Measurements from ENCODE around the gene VILL. TPM values are rescaled to one million over a fixed set of nuclear protein-coding genes. Genes with fewer than 3 reads are reported as not detected.

The VILL gene
- total RNA-seq, 4 donors from 2014 or later: 3.5 to 7.5 (median 5.2) TPM

- ATAC-seq: no peak
- Histone ChIP-seq H3K27ac (no peak overlapping the region), H3K27me3 (no peaks in the 10 kb centered on the region), H3K9me3 (no peaks in the 10 kb centered on the region), H3K4me1 (peaks cover 0 to 50% (median 15%) of the 10 kb centered on the region in 3 donors), H3K4me3 (no peak overlapping the region), H3K36me3 (peaks cover 0 to 17% of the 10 kb centered on the region in 2 donors)
- 80 to 85% methylated on average over 2 to 4 of the region's 6 CpGs for WGBS, 2 donors (ENCODE audit: low coverage in 1 of 2)
- TF ChIP-seq POLR2AphosphoS5 (IDR thresholded peaks at IDR 0.05) (no peak), POLR2A (IDR thresholded peaks at IDR 0.05) (no peak), EP300 (IDR thresholded peaks at IDR 0.05) (no peak)
- TF ChIP-seq, protein P1, sequence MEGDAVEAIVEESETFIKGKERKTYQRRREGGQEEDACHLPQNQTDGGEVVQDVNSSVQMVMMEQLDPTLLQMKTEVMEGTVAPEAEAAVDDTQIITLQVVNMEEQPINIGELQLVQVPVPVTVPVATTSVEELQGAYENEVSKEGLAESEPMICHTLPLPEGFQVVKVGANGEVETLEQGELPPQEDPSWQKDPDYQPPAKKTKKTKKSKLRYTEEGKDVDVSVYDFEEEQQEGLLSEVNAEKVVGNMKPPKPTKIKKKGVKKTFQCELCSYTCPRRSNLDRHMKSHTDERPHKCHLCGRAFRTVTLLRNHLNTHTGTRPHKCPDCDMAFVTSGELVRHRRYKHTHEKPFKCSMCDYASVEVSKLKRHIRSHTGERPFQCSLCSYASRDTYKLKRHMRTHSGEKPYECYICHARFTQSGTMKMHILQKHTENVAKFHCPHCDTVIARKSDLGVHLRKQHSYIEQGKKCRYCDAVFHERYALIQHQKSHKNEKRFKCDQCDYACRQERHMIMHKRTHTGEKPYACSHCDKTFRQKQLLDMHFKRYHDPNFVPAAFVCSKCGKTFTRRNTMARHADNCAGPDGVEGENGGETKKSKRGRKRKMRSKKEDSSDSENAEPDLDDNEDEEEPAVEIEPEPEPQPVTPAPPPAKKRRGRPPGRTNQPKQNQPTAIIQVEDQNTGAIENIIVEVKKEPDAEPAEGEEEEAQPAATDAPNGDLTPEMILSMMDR (IDR thresholded peaks at IDR 0.05): no peak
These were observed 9.8 kb downstream of the VILL start for GRCh38 chr3:38000242-38000916.

- Histone ChIP-seq H3K27me3 (no peaks in the 10 kb centered on the region), H3K36me3 (peaks cover 0 to 24% of the 10 kb centered on the region in 2 donors), H3K27ac (no peak overlapping the region), H3K4me1 (peaks cover 0 to 48% (median 15%) of the 10 kb centered on the region in 3 donors), H3K4me3 (no peak overlapping the region), H3K9me3 (no peaks in the 10 kb centered on the region)
- TF ChIP-seq POLR2AphosphoS5 (IDR thresholded peaks at IDR 0.05) (no peak), POLR2A (IDR thresholded peaks at IDR 0.05) (no peak), EP300 (IDR thresholded peaks at IDR 0.05) (no peak)
- TF ChIP-seq, protein P1 (IDR thresholded peaks at IDR 0.05): no peak
- WGBS, 2 donors (ENCODE audit: low coverage in 1 of 2): 81% methylated on average over 2 of the region's 6 CpGs; no CpG with 5 or more reads in 1 of the 2 donors
- no peak for ATAC-seq
These were observed 10.4 kb downstream of the VILL start for GRCh38 chr3:38000965-38001455.

DNA sequence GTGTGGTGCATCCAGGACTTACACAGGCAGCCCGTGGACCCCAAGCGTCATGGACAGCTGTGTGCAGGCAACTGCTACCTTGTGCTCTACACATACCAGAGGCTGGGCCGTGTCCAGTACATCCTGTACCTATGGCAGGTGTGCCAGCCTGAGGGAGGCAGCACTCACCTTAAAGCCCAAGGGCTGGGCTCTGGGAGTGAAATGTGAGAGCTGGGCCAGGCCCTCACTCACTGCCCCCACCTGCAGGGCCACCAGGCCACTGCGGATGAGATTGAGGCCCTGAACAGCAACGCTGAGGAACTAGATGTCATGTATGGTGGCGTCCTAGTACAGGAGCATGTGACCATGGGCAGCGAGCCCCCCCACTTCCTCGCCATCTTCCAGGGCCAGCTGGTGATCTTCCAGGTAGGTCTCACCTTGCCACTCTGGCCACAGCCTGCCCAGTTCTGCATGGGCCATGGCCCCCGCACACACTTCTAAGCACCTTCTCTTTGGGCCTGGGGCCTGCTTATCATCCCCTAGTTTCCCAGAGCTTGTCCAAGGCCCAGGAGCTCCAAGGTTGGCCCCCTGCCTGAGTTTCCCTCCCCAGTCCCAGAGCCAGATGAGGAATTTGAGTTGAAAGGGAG is 11.0 kb downstream of the VILL start:
- 88 to 100% methylated on average over 1 to 3 of the region's 9 CpGs for WGBS, 2 donors (ENCODE audit: low coverage in 1 of 2)
- H3K27me3 ChIP-seq: no peaks in the 10 kb centered on the region
- ATAC-seq: no peak

GRCh38 chr3:38002291-38002876 is 11.8 kb downstream of the VILL start:
- H3K4me1 ChIP-seq: peaks cover 0 to 41% (median 15%) of the 10 kb centered on the region in 3 donors
- H3K9me3 ChIP-seq: no peaks in the 10 kb centered on the region
- WGBS, 2 donors (ENCODE audit: low coverage in 1 of 2): no CpG with 5 or more reads among the region's 6 CpGs
- H3K36me3 ChIP-seq: peaks cover 0 to 37% of the 10 kb centered on the region in 2 donors
- no peak overlapping the region for H3K27ac ChIP-seq
- no peaks in the 10 kb centered on the region for H3K27me3 ChIP-seq
- H3K4me3 ChIP-seq: no peak overlapping the region
- TF ChIP-seq, protein P1 (IDR thresholded peaks at IDR 0.05): no peak
- TF ChIP-seq POLR2A (IDR thresholded peaks at IDR 0.05) (no peak), POLR2AphosphoS5 (IDR thresholded peaks at IDR 0.05) (no peak), EP300 (IDR thresholded peaks at IDR 0.05) (no peak)
- ATAC-seq: no peak

More for the DNA sequence above, 11.0 kb downstream of the VILL start:
- H3K4me3 ChIP-seq: no peak overlapping the region
- H3K9me3 ChIP-seq: no peaks in the 10 kb centered on the region
- no peak overlapping the region for H3K27ac ChIP-seq
- H3K36me3 ChIP-seq: peaks cover 0 to 29% of the 10 kb centered on the region in 2 donors
- no peak for TF ChIP-seq POLR2A (IDR thresholded peaks at IDR 0.05)
- TF ChIP-seq, protein P1 (IDR thresholded peaks at IDR 0.05): no peak
- no peak for TF ChIP-seq POLR2AphosphoS5 (IDR thresholded peaks at IDR 0.05)
- TF ChIP-seq EP300 (IDR thresholded peaks at IDR 0.05): no peak
- H3K4me1 ChIP-seq: peaks cover 0 to 48% (median 15%) of the 10 kb centered on the region in 3 donors

All from gastroesophageal sphincter (tissue), 4 donors.